ENCODE results near the gene SEMA5A.

Gene SEMA5A

DNA sequence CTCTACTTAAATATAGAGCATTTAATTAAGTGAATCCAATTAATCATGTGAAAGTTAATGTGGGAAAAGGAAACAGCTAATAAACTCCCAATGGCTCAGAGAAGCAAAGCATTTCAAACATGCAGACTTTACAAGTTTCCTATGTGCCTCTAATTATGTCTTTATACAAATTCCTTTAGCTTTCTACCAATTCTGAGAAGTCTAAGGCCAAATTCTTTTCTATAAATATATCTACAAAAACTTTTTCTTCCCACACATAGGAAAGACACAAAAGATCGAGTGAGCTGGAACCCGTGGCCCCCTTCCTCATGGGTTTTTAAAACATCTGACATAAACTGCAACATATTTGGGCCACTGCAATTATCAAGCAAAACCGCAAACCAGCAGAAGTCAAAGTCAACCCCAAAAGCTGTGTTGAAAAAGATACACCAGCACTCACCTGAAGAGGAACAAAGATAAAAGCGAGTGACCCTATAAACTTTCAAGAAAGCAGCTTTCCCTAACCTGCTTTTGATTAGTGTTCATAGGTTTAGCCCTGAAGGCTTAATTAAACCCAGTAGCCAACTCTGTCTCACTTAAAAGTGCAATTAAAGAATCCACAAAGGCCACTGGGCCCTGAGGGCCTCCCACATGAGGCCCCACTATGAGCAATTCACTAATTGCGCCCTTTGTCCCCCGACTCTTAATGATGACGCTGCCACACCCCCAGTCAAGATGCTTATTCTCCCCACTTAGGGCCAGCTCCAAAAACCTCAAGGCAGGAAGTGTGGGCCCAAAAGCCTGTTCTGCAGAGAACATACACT is 12.1 kb downstream of the SEMA5A start:
- TF ChIP-seq BCL11B (tag by site-specific recombination; IDR thresholded peaks at IDR 0.05; ENCODE audit: low read depth), result no peak
- TF ChIP-seq ZFHX2 (tag by site-specific recombination; conservative IDR thresholded peaks at IDR 0.05), result no peak
- TF ChIP-seq, protein P1, sequence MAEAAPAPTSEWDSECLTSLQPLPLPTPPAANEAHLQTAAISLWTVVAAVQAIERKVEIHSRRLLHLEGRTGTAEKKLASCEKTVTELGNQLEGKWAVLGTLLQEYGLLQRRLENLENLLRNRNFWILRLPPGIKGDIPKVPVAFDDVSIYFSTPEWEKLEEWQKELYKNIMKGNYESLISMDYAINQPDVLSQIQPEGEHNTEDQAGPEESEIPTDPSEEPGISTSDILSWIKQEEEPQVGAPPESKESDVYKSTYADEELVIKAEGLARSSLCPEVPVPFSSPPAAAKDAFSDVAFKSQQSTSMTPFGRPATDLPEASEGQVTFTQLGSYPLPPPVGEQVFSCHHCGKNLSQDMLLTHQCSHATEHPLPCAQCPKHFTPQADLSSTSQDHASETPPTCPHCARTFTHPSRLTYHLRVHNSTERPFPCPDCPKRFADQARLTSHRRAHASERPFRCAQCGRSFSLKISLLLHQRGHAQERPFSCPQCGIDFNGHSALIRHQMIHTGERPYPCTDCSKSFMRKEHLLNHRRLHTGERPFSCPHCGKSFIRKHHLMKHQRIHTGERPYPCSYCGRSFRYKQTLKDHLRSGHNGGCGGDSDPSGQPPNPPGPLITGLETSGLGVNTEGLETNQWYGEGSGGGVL (tag by site-specific recombination; IDR thresholded peaks at IDR 0.05), result no peak
- TF ChIP-seq ZNF510 (tag by site-specific recombination; IDR thresholded peaks at IDR 0.05; ENCODE audit: insufficient replicate concordance), result no peak
- no peak for TF ChIP-seq ZNF623 (tag by site-specific recombination; IDR thresholded peaks at IDR 0.05)
- no peak for TF ChIP-seq ZNF76 (tag by site-specific recombination; IDR thresholded peaks at IDR 0.05; ENCODE audit: borderline replicate concordance, low read depth)
- TF ChIP-seq, protein P2, sequence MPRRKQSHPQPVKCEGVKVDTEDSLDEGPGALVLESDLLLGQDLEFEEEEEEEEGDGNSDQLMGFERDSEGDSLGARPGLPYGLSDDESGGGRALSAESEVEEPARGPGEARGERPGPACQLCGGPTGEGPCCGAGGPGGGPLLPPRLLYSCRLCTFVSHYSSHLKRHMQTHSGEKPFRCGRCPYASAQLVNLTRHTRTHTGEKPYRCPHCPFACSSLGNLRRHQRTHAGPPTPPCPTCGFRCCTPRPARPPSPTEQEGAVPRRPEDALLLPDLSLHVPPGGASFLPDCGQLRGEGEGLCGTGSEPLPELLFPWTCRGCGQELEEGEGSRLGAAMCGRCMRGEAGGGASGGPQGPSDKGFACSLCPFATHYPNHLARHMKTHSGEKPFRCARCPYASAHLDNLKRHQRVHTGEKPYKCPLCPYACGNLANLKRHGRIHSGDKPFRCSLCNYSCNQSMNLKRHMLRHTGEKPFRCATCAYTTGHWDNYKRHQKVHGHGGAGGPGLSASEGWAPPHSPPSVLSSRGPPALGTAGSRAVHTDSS (tag by site-specific recombination; IDR thresholded peaks at IDR 0.05), result no peak
- no peak for TF ChIP-seq ZNF571 (tag by site-specific recombination; IDR thresholded peaks at IDR 0.05)
- no peak for TF ChIP-seq ZNF132 (tag by site-specific recombination; IDR thresholded peaks at IDR 0.05; ENCODE audit: borderline replicate concordance)
- TF ChIP-seq GLI4 (tag by site-specific recombination; IDR thresholded peaks at IDR 0.05), result no peak
- no peak for TF ChIP-seq OSR2 (tag by site-specific recombination; IDR thresholded peaks at IDR 0.05)
- TF ChIP-seq ZNF837 (tag by site-specific recombination; IDR thresholded peaks at IDR 0.05), result no peak
- TF ChIP-seq, protein P3, sequence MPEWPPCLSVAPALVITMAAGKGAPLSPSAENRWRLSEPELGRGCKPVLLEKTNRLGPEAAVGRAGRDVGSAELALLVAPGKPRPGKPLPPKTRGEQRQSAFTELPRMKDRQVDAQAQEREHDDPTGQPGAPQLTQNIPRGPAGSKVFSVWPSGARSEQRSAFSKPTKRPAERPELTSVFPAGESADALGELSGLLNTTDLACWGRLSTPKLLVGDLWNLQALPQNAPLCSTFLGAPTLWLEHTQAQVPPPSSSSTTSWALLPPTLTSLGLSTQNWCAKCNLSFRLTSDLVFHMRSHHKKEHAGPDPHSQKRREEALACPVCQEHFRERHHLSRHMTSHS (tag by site-specific recombination; IDR thresholded peaks at IDR 0.05), result no peak
- TF ChIP-seq ZNF707 (tag by site-specific recombination; IDR thresholded peaks at IDR 0.05), result no peak
- TF ChIP-seq ZNF169 (tag by site-specific recombination; IDR thresholded peaks at IDR 0.05), result no peak
- no peak for TF ChIP-seq ZNF248 (tag by site-specific recombination; IDR thresholded peaks at IDR 0.05)
- no peak for TF ChIP-seq ZNF596 (tag by site-specific recombination; IDR thresholded peaks at IDR 0.05)
- Histone ChIP-seq H3K9me3 (ENCODE audit: control insufficient read depth, insufficient read depth, low read depth, low read length) (no peaks in the 10 kb centered on the region), H3K4me1 (ENCODE audit: control insufficient read depth, insufficient read depth, low read length) (peaks cover 5% of the 10 kb centered on the region; the same call in 1 of the 2 replicates), H3K4me3 (ENCODE audit: low read depth, low read length) (no peak overlapping the region), H3K36me3 (ENCODE audit: control insufficient read depth in 2 of 2, insufficient read depth in 1 of 2, low read length in 2 of 2) (no peaks in the 10 kb centered on the region), H3K27ac (ENCODE audit: extremely low read depth, low read depth, low read length) (no peak overlapping the region)
- ChIA-PET CTCF (interaction anchor here (0.6 to 4.2 kb wide), 3 partner anchors 10 to 314 kb away, joined by 3 to 27 read pairs (median 4); partner anchors contain the start of gene SEMA5A), POLR2A (no interaction called here)

DNA sequence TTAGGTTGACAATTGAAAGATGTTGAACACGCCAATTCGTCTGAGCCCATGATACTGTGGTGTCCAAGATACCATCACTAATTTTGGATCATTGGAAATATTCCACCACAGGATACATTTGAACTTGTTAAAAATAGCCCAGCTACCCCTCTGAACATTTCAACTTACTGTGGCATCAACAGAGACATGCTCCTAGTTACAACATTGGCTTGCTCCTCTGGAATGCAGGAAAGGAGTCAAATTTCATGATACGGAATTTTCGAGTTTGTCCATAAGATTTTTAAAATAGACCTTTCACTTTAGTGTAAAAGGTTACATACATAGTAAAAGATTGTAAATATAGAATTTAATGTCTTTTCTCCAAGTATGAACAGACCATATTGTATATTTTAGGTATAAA is 12.8 kb downstream of the SEMA5A start:
- TF ChIP-seq HOXD13 (CRISPR knock-in tag; IDR thresholded peaks at IDR 0.05; ENCODE audit: borderline replicate concordance) (no peak), ZNF2 (tag by site-specific recombination; IDR thresholded peaks at IDR 0.05) (no peak), ZNF521 (tag by site-specific recombination; IDR thresholded peaks at IDR 0.05) (no peak), ZNF48 (tag by site-specific recombination; IDR thresholded peaks at IDR 0.05) (no peak), ZNF416 (tag by site-specific recombination; IDR thresholded peaks at IDR 0.05) (no peak), ZNF223 (tag by site-specific recombination; IDR thresholded peaks at IDR 0.05) (no peak), ZNF266 (tag by site-specific recombination; IDR thresholded peaks at IDR 0.05; ENCODE audit: low read depth) (no peak), ZNF768 (tag by site-specific recombination; IDR thresholded peaks at IDR 0.05) (no peak), ZEB2 (tag by site-specific recombination; IDR thresholded peaks at IDR 0.05) (no peak)
- TF ChIP-seq, protein P4, sequence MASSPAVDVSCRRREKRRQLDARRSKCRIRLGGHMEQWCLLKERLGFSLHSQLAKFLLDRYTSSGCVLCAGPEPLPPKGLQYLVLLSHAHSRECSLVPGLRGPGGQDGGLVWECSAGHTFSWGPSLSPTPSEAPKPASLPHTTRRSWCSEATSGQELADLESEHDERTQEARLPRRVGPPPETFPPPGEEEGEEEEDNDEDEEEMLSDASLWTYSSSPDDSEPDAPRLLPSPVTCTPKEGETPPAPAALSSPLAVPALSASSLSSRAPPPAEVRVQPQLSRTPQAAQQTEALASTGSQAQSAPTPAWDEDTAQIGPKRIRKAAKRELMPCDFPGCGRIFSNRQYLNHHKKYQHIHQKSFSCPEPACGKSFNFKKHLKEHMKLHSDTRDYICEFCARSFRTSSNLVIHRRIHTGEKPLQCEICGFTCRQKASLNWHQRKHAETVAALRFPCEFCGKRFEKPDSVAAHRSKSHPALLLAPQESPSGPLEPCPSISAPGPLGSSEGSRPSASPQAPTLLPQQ (tag by site-specific recombination; IDR thresholded peaks at IDR 0.05), result no peak
- TF ChIP-seq, protein P5, sequence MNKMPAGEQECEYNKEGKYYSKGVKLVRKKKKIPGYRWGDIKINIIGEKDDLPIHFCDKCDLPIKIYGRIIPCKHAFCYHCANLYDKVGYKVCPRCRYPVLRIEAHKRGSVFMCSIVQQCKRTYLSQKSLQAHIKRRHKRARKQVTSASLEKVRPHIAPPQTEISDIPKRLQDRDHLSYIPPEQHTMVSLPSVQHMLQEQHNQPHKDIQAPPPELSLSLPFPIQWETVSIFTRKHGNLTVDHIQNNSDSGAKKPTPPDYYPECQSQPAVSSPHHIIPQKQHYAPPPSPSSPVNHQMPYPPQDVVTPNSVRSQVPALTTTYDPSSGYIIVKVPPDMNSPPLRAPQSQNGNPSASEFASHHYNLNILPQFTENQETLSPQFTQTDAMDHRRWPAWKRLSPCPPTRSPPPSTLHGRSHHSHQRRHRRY (tag by site-specific recombination; IDR thresholded peaks at IDR 0.05), result no peak
- H3K27ac ChIP-seq (ENCODE audit: extremely low read depth, low read depth, low read length), result no peak overlapping the region
- H3K4me3 ChIP-seq (ENCODE audit: low read depth, low read length), result no peak overlapping the region
- CTCF ChIA-PET, result interaction anchor here (0.6 to 4.2 kb wide), 2 partner anchors 10 to 314 kb away, joined by 3 to 27 read pairs; no protein-coding TSS in a partner anchor
- no peaks in the 10 kb centered on the region for H3K36me3 ChIP-seq (ENCODE audit: control insufficient read depth in 2 of 2, insufficient read depth in 1 of 2, low read length in 2 of 2)
- POLR2A ChIA-PET, result no interaction called here
- H3K9me3 ChIP-seq (ENCODE audit: control insufficient read depth, insufficient read depth, low read depth, low read length), result no peaks in the 10 kb centered on the region
- no peaks in the 10 kb centered on the region for H3K4me1 ChIP-seq (ENCODE audit: control insufficient read depth, insufficient read depth, low read length)
